GM12878 (cell line): Measurements from ENCODE around the gene YARS1. TPM values are rescaled to one million over a fixed set of nuclear protein-coding genes. Genes with fewer than 3 reads are reported as not detected.

Experiments used
- CBFB ChIP-seq: IDR thresholded peaks from 2 replicates; pipeline ENCODE4 v1.6.1; 2016; ENCODE audit warnings: antibody characterized with exemption, low read depth
- CHD4 ChIP-seq: fragments of 200-600 bp; sonication (generic); IDR thresholded peaks from 2 replicates; pipeline ENCODE4 v1.6.1; 2016; ENCODE audit warnings: mild to moderate bottlenecking
- EZH2 ChIP-seq: IDR thresholded peaks from 2 replicates; pipeline ENCODE4 v1.6.1; 2012; ENCODE audit warnings: low read depth, mild to moderate bottlenecking, control low read depth, inconsistent platforms, low read length, borderline replicate concordance; ENCODE audit not compliant: control insufficient read depth
- HDAC2 ChIP-seq: fragments of 200-600 bp; sonication (generic); IDR thresholded peaks from 2 replicates; pipeline ENCODE4 v1.6.1; 2017
- IKZF1 ChIP-seq: fragments of 450-650 bp; conservative IDR thresholded peaks from 2 replicates; pipeline ENCODE4 v1.6.1; 2017; ENCODE audit warnings: antibody characterized with exemption, mild to moderate bottlenecking
- KLF5 ChIP-seq: fragments of 450-650 bp; IDR thresholded peaks from 2 replicates; pipeline ENCODE4 v1.6.1; 2014; ENCODE audit warnings: mild to moderate bottlenecking; ENCODE audit not compliant: partially characterized antibody
- LARP7 ChIP-seq: fragments of 450-650 bp; IDR thresholded peaks from 2 replicates; pipeline ENCODE4 v1.6.1; 2017; ENCODE audit warnings: mild to moderate bottlenecking
- MEF2A ChIP-seq: IDR thresholded peaks from 2 replicates; pipeline ENCODE4 v1.6.1; 2011; ENCODE audit warnings: low read depth, mild to moderate bottlenecking, low read length, moderate library complexity; ENCODE audit not compliant: insufficient read depth
- MYC ChIP-seq: IDR thresholded peaks from 2 replicates; pipeline ENCODE4 v1.6.1; 2011; ENCODE audit warnings: mild to moderate bottlenecking, low read length, moderate library complexity, inconsistent platforms; ENCODE audit not compliant: insufficient read depth, insufficient replicate concordance, insufficient read length, severe bottlenecking
- POU2F2 ChIP-seq: IDR thresholded peaks from 3 replicates; pipeline ENCODE4 v1.6.1; 2011; ENCODE audit warnings: low read depth, mild to moderate bottlenecking, low read length, borderline replicate concordance
- RB1 ChIP-seq: fragments of 450-650 bp; formaldehyde crosslinking; IDR thresholded peaks from 2 replicates; pipeline ENCODE4 v1.6.1; 2017; ENCODE audit warnings: mild to moderate bottlenecking, borderline replicate concordance
- RBBP5 ChIP-seq: fragments of 200-600 bp; sonication (generic); conservative IDR thresholded peaks from 2 replicates; pipeline ENCODE4 v1.6.1; 2016
- SUZ12 ChIP-seq: fragments of 200-600 bp; sonication (generic); IDR thresholded peaks from one replicate; pipeline ENCODE4 v1.6.1; 2018; ENCODE audit warnings: antibody characterized with exemption, mild to moderate bottlenecking; ENCODE audit not compliant: unreplicated experiment
- TAF1 ChIP-seq: IDR thresholded peaks from 2 replicates; pipeline ENCODE4 v1.6.1; 2011; ENCODE audit warnings: mild to moderate bottlenecking, low read depth, low read length, borderline replicate concordance
- TARDBP ChIP-seq: IDR thresholded peaks from 2 replicates; pipeline ENCODE4 v1.6.1; 2016; ENCODE audit warnings: borderline replicate concordance
- WRNIP1 ChIP-seq: IDR thresholded peaks from 2 replicates; pipeline ENCODE4 v1.6.1; 2011; ENCODE audit warnings: low read depth, low read length, improper control_type of control experiment, borderline replicate concordance
- ZBED1 ChIP-seq: IDR thresholded peaks from 2 replicates; pipeline ENCODE4 v1.6.1; 2016; ENCODE audit warnings: borderline replicate concordance
- polyA plus RNA-seq, 11 experiments: library from polyadenylated mRNA; depleted of rRNA in 4 of 11; unstranded in 6 of 11; stranded (reverse) in 5 of 11; fragments of >200 nt; fragmentation: Nextera tagmentation in 4 of 11; fragmentation: Illumina TruSeq in 1 of 11; extraction: Ambion mirVana in 4 of 11; extraction: Trizol in 1 of 11; gene quantifications; 1 replicate in 1 of 11; 2 replicates in 10 of 11; pipeline versions ENCODE4 v1.2.1 to v1.2.3, GENCODE V29; 2011 to 2016; ENCODE audit warnings: inconsistent platforms in 2 of 11, missing spikeins in 2 of 11, low read depth in 1 of 11
- total RNA-seq, 4 experiments: library from RNA; depleted of rRNA in 3 of 4; stranded (reverse); fragments of >200 nt in 3 of 4; fragmentation: Illumina TruSeq in 1 of 4; extraction: Trizol in 1 of 4; gene quantifications; 2 replicates each; pipeline versions ENCODE4 v1.2.1 to v1.2.3, GENCODE V29; 2013 to 2021
- TF ChIP-seq, protein P1 (sequence below): fragments of 450-650 bp; formaldehyde crosslinking; IDR thresholded peaks from 2 replicates; pipeline ENCODE4 v1.4.0; 2020; ENCODE audit warnings: mild to moderate bottlenecking, moderate library complexity
- TF ChIP-seq, protein P2 (sequence below): fragments of 450-650 bp; IDR thresholded peaks from 2 replicates; pipeline ENCODE4 v1.6.1; 2018; ENCODE audit warnings: borderline replicate concordance, mild to moderate bottlenecking; ENCODE audit not compliant: partially characterized antibody

Gene YARS1
- total and polyA plus RNA-seq, 10 of the 15 experiments (the other 5 are each of a cell fraction or from before 2014, with no cell fraction given), result 39.9 to 202 (median 136) TPM

DNA sequence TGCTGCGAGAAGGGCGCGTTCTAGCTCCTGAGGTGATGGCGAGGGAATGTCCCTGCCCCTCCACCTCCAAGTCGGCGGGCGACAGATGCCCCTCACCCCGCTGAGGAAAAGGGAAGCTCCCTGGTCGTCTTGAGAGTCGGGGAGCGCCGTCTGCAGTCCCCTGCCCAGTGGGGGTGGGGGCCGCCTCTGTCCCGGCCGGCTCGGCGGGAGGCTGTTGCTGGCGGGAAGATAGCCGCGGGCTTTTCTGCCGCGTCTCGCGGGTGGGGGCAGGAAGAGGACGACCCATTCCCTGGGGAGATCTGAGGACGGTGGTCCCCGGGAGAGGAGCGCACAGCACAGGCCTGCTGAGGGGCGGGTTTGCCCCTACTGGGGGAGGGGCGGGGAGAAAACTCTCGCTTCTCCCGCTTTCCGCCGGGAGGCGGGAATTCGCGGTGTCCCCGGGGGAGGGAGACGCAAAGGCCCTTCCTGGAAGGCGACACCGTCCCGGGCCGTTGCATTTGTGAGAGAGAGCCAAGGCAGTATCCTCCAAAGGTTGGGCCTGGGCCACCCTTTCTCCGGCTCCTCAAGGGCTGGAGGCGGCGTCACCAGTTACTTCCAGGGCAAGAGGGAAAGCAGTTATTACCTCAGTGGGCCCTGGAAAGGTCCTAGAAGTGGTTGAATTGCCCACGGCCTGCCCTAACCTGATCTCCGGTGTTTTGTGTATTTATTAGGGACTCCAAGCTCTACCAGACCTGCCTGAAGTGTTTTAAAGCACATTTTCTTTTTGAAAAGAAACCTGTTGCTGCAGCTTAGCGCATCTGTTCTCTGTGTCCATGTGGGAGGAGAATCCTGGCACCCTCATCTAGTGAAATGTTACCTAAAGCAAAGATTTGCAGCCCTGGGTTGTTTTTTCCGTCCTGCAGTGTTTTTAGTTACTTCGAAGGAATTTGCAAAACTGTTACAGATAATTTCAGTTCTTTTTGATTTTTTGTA, 943 bp upstream of the YARS1 start (continued):
- TF ChIP-seq TARDBP, result no peak
- TF ChIP-seq IKZF1, result 0 out of 2 replicates have a peak, but pooled peaks have one; percentile 50
- TF ChIP-seq, protein P1, sequence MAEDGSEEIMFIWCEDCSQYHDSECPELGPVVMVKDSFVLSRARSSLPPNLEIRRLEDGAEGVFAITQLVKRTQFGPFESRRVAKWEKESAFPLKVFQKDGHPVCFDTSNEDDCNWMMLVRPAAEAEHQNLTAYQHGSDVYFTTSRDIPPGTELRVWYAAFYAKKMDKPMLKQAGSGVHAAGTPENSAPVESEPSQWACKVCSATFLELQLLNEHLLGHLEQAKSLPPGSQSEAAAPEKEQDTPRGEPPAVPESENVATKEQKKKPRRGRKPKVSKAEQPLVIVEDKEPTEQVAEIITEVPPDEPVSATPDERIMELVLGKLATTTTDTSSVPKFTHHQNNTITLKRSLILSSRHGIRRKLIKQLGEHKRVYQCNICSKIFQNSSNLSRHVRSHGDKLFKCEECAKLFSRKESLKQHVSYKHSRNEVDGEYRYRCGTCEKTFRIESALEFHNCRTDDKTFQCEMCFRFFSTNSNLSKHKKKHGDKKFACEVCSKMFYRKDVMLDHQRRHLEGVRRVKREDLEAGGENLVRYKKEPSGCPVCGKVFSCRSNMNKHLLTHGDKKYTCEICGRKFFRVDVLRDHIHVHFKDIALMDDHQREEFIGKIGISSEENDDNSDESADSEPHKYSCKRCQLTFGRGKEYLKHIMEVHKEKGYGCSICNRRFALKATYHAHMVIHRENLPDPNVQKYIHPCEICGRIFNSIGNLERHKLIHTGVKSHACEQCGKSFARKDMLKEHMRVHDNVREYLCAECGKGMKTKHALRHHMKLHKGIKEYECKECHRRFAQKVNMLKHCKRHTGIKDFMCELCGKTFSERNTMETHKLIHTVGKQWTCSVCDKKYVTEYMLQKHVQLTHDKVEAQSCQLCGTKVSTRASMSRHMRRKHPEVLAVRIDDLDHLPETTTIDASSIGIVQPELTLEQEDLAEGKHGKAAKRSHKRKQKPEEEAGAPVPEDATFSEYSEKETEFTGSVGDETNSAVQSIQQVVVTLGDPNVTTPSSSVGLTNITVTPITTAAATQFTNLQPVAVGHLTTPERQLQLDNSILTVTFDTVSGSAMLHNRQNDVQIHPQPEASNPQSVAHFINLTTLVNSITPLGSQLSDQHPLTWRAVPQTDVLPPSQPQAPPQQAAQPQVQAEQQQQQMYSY (CRISPR knock-in tag), result no peak
- peak; percentile 67; the same call in 1 of the 2 replicates for TF ChIP-seq LARP7
- TF ChIP-seq, protein P2, sequence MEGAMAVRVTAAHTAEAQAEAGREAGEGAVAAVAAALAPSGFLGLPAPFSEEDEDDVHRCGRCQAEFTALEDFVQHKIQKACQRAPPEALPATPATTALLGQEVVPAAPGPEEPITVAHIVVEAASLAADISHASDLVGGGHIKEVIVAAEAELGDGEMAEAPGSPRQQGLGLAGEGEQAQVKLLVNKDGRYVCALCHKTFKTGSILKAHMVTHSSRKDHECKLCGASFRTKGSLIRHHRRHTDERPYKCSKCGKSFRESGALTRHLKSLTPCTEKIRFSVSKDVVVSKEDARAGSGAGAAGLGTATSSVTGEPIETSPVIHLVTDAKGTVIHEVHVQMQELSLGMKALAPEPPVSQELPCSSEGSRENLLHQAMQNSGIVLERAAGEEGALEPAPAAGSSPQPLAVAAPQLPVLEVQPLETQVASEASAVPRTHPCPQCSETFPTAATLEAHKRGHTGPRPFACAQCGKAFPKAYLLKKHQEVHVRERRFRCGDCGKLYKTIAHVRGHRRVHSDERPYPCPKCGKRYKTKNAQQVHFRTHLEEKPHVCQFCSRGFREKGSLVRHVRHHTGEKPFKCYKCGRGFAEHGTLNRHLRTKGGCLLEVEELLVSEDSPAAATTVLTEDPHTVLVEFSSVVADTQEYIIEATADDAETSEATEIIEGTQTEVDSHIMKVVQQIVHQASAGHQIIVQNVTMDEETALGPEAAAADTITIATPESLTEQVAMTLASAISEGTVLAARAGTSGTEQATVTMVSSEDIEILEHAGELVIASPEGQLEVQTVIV, result no peak
- TF ChIP-seq TAF1, result no peak
- 0 out of 2 replicates have a peak, but pooled peaks have one; percentile 16 for TF ChIP-seq ZBED1
- TF ChIP-seq CBFB, result peak; percentile 64
- no peak for TF ChIP-seq HDAC2
- no peak for TF ChIP-seq SUZ12
- no peak for TF ChIP-seq EZH2
- TF ChIP-seq RB1, result peak; percentile 82; the same call in 1 of the 2 replicates
- no peak for TF ChIP-seq CHD4
- no peak for TF ChIP-seq MYC
- TF ChIP-seq WRNIP1, result no peak
- 0 out of 3 replicates have a peak, but pooled peaks have one; percentile 4 for TF ChIP-seq POU2F2
- no peak for TF ChIP-seq RBBP5
- TF ChIP-seq KLF5, result no peak
- no peak for TF ChIP-seq MEF2A
